Measurements from ENCODE around the gene CHST4. TPM values are rescaled to one million over a fixed set of nuclear protein-coding genes. Genes with fewer than 3 reads are reported as not detected.

The CHST4 gene
- polyA plus RNA-seq, 1 donor from 2014 or later, result not detected

DNA sequence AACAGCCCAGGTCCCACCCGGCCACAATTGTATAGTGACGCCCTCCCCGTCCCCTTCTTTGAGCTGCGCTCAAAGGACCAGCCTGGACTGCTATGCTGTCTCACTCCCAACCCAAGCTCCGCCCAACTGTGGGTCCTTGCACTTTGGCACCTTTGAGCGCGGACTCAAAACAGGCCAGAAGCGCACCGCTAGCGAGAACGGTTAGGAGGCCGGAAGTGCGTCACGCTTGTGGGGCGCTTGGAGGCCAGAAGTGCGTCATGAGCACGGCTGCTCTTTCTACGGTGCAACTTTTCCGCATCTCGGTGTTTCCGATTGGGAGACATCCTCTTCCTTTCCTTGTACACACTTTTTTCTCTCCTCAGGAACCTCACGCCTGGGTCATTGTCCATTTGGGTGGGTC is 37.1 kb upstream of the CHST4 start, which contains the start of gene ZNF19:
Gene ZNF19, minus strand, starts transcription at position 203 of the 400 bp plus-strand sequence. CDS start 7,210 bp downstream, outside the sequence.
- no peak within 1 kb of the TSS for H3K4me2 ChIP-seq (ENCODE audit: low read length)
- H3K9ac ChIP-seq (ENCODE audit: low read length), result no peak within 1 kb of the TSS
- H3K79me2 ChIP-seq (replicated peaks; ENCODE audit: insufficient read depth, low read length), result no peaks in the 10 kb centered on the region
- no peaks in the 10 kb centered on the region for H4K20me1 ChIP-seq (ENCODE audit: insufficient read depth)
- no peaks in the 10 kb centered on the region for H3K9me3 ChIP-seq (ENCODE audit: low read length)
- no peaks in the 10 kb centered on the region for H3K36me3 ChIP-seq (ENCODE audit: insufficient read depth, low read length)
- H3K4me3 ChIP-seq (ENCODE audit: low read length), result no peak within 1 kb of the TSS
- H3K27ac ChIP-seq (ENCODE audit: low read length), result no peak within 1 kb of the TSS
- H3K9me2 ChIP-seq (ENCODE audit: insufficient read depth, low read length), result no peaks in the 10 kb centered on the region
- no peak for TF ChIP-seq SMC3 (conservative IDR thresholded peaks at IDR 0.05; ENCODE audit: poor library complexity)
- no peak for TF ChIP-seq POLR2AphosphoS5 (IDR thresholded peaks at IDR 0.05)
- TF ChIP-seq EP300 (conservative IDR thresholded peaks at IDR 0.05; ENCODE audit: poor library complexity, severe bottlenecking), result no peak
- TF ChIP-seq MXI1 (conservative IDR thresholded peaks at IDR 0.05; ENCODE audit: poor library complexity, severe bottlenecking), result no peak
- no peaks in the 10 kb centered on the region for H3K27me3 ChIP-seq (ENCODE audit: insufficient read depth, low read depth, low read length)
- no peak within 1 kb of the TSS for H2AFZ ChIP-seq (ENCODE audit: low read depth, low read length)
- H3F3A ChIP-seq (ENCODE audit: insufficient read depth, low read length, poor library complexity, severe bottlenecking), result no peaks in the 10 kb centered on the region

DNA sequence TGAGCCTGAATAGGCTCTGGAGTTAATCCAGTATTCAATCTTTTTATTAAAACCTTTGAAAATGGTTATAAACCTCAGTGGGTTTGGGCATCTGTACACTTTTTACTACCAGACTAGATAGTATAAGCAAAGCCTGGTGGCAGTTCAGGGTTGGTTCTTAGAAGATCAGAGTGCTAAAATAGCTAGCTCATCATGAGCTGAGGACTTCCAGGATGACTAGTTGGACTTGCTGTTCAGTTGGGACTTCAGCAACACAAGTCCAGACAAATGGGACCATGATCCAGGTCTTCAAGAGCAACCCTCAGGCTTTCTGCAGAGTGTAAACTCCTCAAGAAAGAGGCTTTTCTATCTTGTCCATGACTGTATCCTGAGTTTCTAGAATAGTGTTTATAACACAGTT is 35.9 kb upstream of the CHST4 start:
- no peaks in the 10 kb centered on the region for H4K20me1 ChIP-seq (ENCODE audit: insufficient read depth)
- H2AFZ ChIP-seq (ENCODE audit: low read depth, low read length), result no peak overlapping the region
- no peak overlapping the region for H3K27ac ChIP-seq (ENCODE audit: low read length)
- no peaks in the 10 kb centered on the region for H3K9me2 ChIP-seq (ENCODE audit: insufficient read depth, low read length)
- H3K4me2 ChIP-seq (ENCODE audit: low read length), result no peak overlapping the region
- no peaks in the 10 kb centered on the region for H3K36me3 ChIP-seq (ENCODE audit: insufficient read depth, low read length)
- no peaks in the 10 kb centered on the region for H3K79me2 ChIP-seq (replicated peaks; ENCODE audit: insufficient read depth, low read length)
- no peaks in the 10 kb centered on the region for H3K27me3 ChIP-seq (ENCODE audit: insufficient read depth, low read depth, low read length)
- TF ChIP-seq RAD21 (conservative IDR thresholded peaks at IDR 0.05) (no peak), POLR2AphosphoS5 (IDR thresholded peaks at IDR 0.05) (no peak), SMC3 (conservative IDR thresholded peaks at IDR 0.05; ENCODE audit: poor library complexity) (no peak), EZH2 (IDR thresholded peaks at IDR 0.05; ENCODE audit: borderline replicate concordance, insufficient read depth, low read length, poor library complexity, severe bottlenecking) (no peak), TAF1 (IDR thresholded peaks at IDR 0.05; ENCODE audit: low read depth) (no peak), EP300 (conservative IDR thresholded peaks at IDR 0.05; ENCODE audit: poor library complexity, severe bottlenecking) (no peak), MXI1 (conservative IDR thresholded peaks at IDR 0.05; ENCODE audit: poor library complexity, severe bottlenecking) (no peak)
- TF ChIP-seq, protein P1, sequence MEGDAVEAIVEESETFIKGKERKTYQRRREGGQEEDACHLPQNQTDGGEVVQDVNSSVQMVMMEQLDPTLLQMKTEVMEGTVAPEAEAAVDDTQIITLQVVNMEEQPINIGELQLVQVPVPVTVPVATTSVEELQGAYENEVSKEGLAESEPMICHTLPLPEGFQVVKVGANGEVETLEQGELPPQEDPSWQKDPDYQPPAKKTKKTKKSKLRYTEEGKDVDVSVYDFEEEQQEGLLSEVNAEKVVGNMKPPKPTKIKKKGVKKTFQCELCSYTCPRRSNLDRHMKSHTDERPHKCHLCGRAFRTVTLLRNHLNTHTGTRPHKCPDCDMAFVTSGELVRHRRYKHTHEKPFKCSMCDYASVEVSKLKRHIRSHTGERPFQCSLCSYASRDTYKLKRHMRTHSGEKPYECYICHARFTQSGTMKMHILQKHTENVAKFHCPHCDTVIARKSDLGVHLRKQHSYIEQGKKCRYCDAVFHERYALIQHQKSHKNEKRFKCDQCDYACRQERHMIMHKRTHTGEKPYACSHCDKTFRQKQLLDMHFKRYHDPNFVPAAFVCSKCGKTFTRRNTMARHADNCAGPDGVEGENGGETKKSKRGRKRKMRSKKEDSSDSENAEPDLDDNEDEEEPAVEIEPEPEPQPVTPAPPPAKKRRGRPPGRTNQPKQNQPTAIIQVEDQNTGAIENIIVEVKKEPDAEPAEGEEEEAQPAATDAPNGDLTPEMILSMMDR (IDR thresholded peaks at IDR 0.05; ENCODE audit: poor library complexity, severe bottlenecking), result no peak
- TF ChIP-seq, protein P2, sequence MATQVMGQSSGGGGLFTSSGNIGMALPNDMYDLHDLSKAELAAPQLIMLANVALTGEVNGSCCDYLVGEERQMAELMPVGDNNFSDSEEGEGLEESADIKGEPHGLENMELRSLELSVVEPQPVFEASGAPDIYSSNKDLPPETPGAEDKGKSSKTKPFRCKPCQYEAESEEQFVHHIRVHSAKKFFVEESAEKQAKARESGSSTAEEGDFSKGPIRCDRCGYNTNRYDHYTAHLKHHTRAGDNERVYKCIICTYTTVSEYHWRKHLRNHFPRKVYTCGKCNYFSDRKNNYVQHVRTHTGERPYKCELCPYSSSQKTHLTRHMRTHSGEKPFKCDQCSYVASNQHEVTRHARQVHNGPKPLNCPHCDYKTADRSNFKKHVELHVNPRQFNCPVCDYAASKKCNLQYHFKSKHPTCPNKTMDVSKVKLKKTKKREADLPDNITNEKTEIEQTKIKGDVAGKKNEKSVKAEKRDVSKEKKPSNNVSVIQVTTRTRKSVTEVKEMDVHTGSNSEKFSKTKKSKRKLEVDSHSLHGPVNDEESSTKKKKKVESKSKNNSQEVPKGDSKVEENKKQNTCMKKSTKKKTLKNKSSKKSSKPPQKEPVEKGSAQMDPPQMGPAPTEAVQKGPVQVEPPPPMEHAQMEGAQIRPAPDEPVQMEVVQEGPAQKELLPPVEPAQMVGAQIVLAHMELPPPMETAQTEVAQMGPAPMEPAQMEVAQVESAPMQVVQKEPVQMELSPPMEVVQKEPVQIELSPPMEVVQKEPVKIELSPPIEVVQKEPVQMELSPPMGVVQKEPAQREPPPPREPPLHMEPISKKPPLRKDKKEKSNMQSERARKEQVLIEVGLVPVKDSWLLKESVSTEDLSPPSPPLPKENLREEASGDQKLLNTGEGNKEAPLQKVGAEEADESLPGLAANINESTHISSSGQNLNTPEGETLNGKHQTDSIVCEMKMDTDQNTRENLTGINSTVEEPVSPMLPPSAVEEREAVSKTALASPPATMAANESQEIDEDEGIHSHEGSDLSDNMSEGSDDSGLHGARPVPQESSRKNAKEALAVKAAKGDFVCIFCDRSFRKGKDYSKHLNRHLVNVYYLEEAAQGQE (IDR thresholded peaks at IDR 0.05; ENCODE audit: borderline replicate concordance), result no peak
- H3K4me3 ChIP-seq (ENCODE audit: low read length), result no peak overlapping the region
- H3F3A ChIP-seq (ENCODE audit: insufficient read depth, low read length, poor library complexity, severe bottlenecking), result no peaks in the 10 kb centered on the region
- H3K9ac ChIP-seq (ENCODE audit: low read length), result no peak overlapping the region
- no peaks in the 10 kb centered on the region for H3K9me3 ChIP-seq (ENCODE audit: low read length)

All from neural cell (in vitro differentiated cells).